HCT116 (cell line): ENCODE measurements around the gene SEPTIN8. TPM values are rescaled to one million over a fixed set of nuclear protein-coding genes. Genes with fewer than 3 reads are reported as not detected.

Experiments
- ATAC-seq: fragments of 200-7000 bp; cut with Tn5 transposase; 2 replicates; pipeline ENCODE4 v1.9.1; 2020; ENCODE audit warnings: mild to moderate bottlenecking, moderate library complexity
- BruUV-seq: library from RNA; stranded (reverse); fragments of 400-500 nt; replicated peaks from 2 replicates; lab custom pipeline; 2021; lab: Mats Ljungman, UMichigan
- CTCF ChIA-PET: fragments of 300-600 bp; sonication (Branson Sonifier 250); formaldehyde crosslinking; loops from one replicate; lab custom pipeline; 2021; ENCODE audit warnings: antibody characterized with exemption; lab: Charles Lee
- POLR2A ChIA-PET: fragments of 300-600, 350-600 bp; sonication (Branson Sonifier 250); formaldehyde crosslinking; loops from one replicate; lab custom pipeline; 2021; ENCODE audit warnings: antibody characterized with exemption; lab: Charles Lee
- RAD21 ChIA-PET, 2 experiments: fragments of 300-600 bp; sonication (Branson Sonifier 250); formaldehyde crosslinking; loops; one replicate each; lab custom pipeline; 2023; ENCODE audit warnings: low total read pairs in 2 of 2; ENCODE audit not compliant: uncharacterized antibody in 2 of 2, unreplicated experiment in 2 of 2, low non-redundant PET in 1 of 2; lab: Charles Lee
- DNase-seq: peaks from one replicate; pipeline ENCODE4 v3.0.0-alpha.2; 2010; ENCODE audit warnings: low read depth, low spot score
- H2AFZ ChIP-seq: fragments of 200-600 bp; shearing (Covaris generic), sonication (generic); 2 replicates; pipeline ENCODE4 v1.6.1; 2017; ENCODE audit warnings: low read depth, mixed run types, mixed read lengths, antibody characterized with exemption, low read length; ENCODE audit not compliant: poor library complexity, severe bottlenecking
- H3K27ac ChIP-seq: 2 replicates; pipeline ENCODE4 v1.5.1; 2012; ENCODE audit warnings: low read depth, low read length
- H3K27me3 ChIP-seq: fragments of 200-600 bp; sonication (generic); 2 replicates; pipeline ENCODE4 v1.6.1; 2016; ENCODE audit warnings: mixed run types, low read length, mixed read lengths; ENCODE audit not compliant: insufficient read depth
- H3K36me3 ChIP-seq, 2 experiments: fragments of 200-500 bp in 1 of 2; fragments of 200-600 bp in 1 of 2; sonication (Bioruptor generic) in 1 of 2; sonication (generic) in 1 of 2; 2 replicates each; pipeline versions ENCODE4 v1.5.1 to v1.6.1; 2014 to 2016; ENCODE audit warnings: low read length in 2 of 2, inconsistent platforms in 1 of 2, mixed read lengths in 1 of 2, mixed run types in 1 of 2; ENCODE audit not compliant: insufficient read depth in 2 of 2, control insufficient read depth in 1 of 2
- H3K4me1 ChIP-seq, 2 experiments: fragments of 200-600 bp in 1 of 2; sonication (generic) in 1 of 2; 2 replicates each; pipeline versions ENCODE4 v1.5.1 to v1.6.1; 2012 to 2017; ENCODE audit warnings: low read length in 2 of 2, inconsistent platforms in 1 of 2, mild to moderate bottlenecking in 1 of 2, mixed read lengths in 1 of 2, mixed run types in 1 of 2, moderate library complexity in 1 of 2; ENCODE audit not compliant: insufficient read depth in 2 of 2, control insufficient read depth in 1 of 2
- H3K4me2 ChIP-seq: fragments of 200-600 bp; sonication (generic); 2 replicates; pipeline ENCODE4 v1.6.1; 2017; ENCODE audit warnings: mixed run types, low read length, mixed read lengths
- H3K4me3 ChIP-seq, 2 experiments: fragments of 200-600 bp in 1 of 2; sonication (generic) in 1 of 2; replicated peaks in 1 of 2; 2 replicates each; pipeline ENCODE4 v1.5.1; 2011 to 2016; ENCODE audit warnings: low read length in 2 of 2, control low read depth in 1 of 2, low read depth in 1 of 2, mild to moderate bottlenecking in 1 of 2, mixed read lengths in 1 of 2, mixed run types in 1 of 2
- H3K79me2 ChIP-seq: fragments of 200-600 bp; sonication (generic); 2 replicates; pipeline ENCODE4 v1.6.1; 2017; ENCODE audit warnings: mild to moderate bottlenecking, mixed run types, low read length, moderate library complexity, mixed read lengths; ENCODE audit not compliant: insufficient read depth
- H3K9ac ChIP-seq: fragments of 200-600 bp; sonication (generic); 2 replicates; pipeline ENCODE4 v1.6.1; 2016; ENCODE audit warnings: low read length, mixed read lengths
- H3K9me2 ChIP-seq: fragments of 200-600 bp; sonication (generic), shearing (Covaris generic); 2 replicates; pipeline ENCODE4 v1.6.1; 2017; ENCODE audit warnings: mixed run types, mild to moderate bottlenecking, moderate library complexity; ENCODE audit not compliant: insufficient read depth
- H3K9me3 ChIP-seq, 2 experiments: fragments of 200-500 bp in 1 of 2; fragments of 200-600 bp in 1 of 2; sonication (Bioruptor generic) in 1 of 2; sonication (generic) in 1 of 2; 2 replicates each; pipeline ENCODE4 v1.6.1; 2014 to 2017; ENCODE audit warnings: low read length in 2 of 2, mixed read lengths in 2 of 2, inconsistent platforms in 1 of 2, low read depth in 1 of 2, mild to moderate bottlenecking in 1 of 2, mixed run types in 1 of 2, moderate library complexity in 1 of 2; ENCODE audit not compliant: control insufficient read depth in 1 of 2, insufficient read depth in 1 of 2
- H4K20me1 ChIP-seq: fragments of 200-600 bp; sonication (generic), shearing (Covaris generic); 2 replicates; pipeline ENCODE4 v1.6.1; 2017; ENCODE audit warnings: mixed run types, mild to moderate bottlenecking, moderate library complexity; ENCODE audit not compliant: insufficient read depth
- ATF3 ChIP-seq: IDR thresholded peaks from 2 replicates; pipeline ENCODE4 v1.6.1; 2012
- EGR1 ChIP-seq: IDR thresholded peaks from 2 replicates; pipeline ENCODE4 v1.6.1; 2012; ENCODE audit warnings: low read depth
- POLR2A ChIP-seq: IDR thresholded peaks from 2 replicates; pipeline ENCODE4 v1.7.0; 2011; ENCODE audit warnings: borderline replicate concordance; ENCODE audit not compliant: insufficient read depth, insufficient read length; ENCODE audit errors: extremely low read depth
- POLR2AphosphoS5 ChIP-seq: IDR thresholded peaks from 2 replicates; pipeline ENCODE4 v1.6.1; 2011; ENCODE audit warnings: mild to moderate bottlenecking, low read depth, low read length, moderate library complexity
- SIN3A ChIP-seq: IDR thresholded peaks from 2 replicates; pipeline ENCODE4 v1.6.1; 2012; ENCODE audit warnings: low read depth
- SRF ChIP-seq: IDR thresholded peaks from 2 replicates; pipeline ENCODE4 v1.6.1; 2012; ENCODE audit warnings: low read depth
- YY1 ChIP-seq: IDR thresholded peaks from 2 replicates; pipeline ENCODE4 v1.6.1; 2011; ENCODE audit warnings: low read length, low read depth, moderate library complexity, mild to moderate bottlenecking; ENCODE audit not compliant: insufficient replicate concordance; ENCODE audit errors: extremely low read depth
- ZBTB33 ChIP-seq: IDR thresholded peaks from 2 replicates; pipeline ENCODE4 v1.6.1; 2011; ENCODE audit warnings: mild to moderate bottlenecking, low read length, moderate library complexity; ENCODE audit not compliant: insufficient replicate concordance; ENCODE audit errors: extremely low read depth
- intact Hi-C: fragments of 100-400 bp; cut with micrococcal nuclease; formaldehyde crosslinking; loops from 2 replicates; pipeline ENCODE4 v1.10.0; 2022
- total RNA-seq: library from RNA; stranded (reverse); gene quantifications from one replicate; pipeline ENCODE4 v1.2.1, GENCODE V29; 2021; ENCODE audit not compliant: unreplicated experiment

Gene SEPTIN8
- total RNA-seq, 1 experiment from 2014 or later = 34.6 TPM

DNA sequence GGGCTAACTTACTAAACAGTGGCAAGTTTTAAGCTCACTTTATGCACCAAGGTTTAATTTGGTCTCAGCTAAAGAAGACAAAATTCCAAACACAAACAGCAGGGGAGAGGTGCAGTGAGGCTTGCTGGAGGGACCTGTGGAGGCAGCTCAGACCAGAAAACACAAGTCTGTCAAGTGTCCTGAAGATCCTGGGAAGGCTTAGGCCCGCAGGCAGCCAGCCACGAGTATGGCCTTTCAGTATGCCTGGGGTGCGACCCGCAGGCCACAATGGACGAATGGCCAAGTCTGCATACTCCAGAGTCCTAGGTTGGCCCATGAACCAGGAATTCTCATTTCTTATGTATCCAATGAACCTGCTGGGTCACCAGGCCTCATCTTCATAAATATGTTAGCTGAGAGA, 20.5 kb downstream of the SEPTIN8 start:
- DNase-seq (no peak), ATAC-seq (no peak)
- TF ChIP-seq POLR2AphosphoS5 (no peak), SRF (no peak), POLR2A (no peak), EGR1 (no peak), ZBTB33 (no peak), SIN3A (no peak), YY1 (no peak), ATF3 (no peak)
- Histone ChIP-seq H3K79me2 (no peaks in the 10 kb centered on the region), H2AFZ (no peak overlapping the region), H3K9me2 (no peaks in the 10 kb centered on the region), H3K9ac (no peak overlapping the region), H4K20me1 (no peaks in the 10 kb centered on the region), H3K36me3 (peaks cover 3 to 5% of the 10 kb centered on the region in 2 experiments; a peak in 1 of 4 replicates), H3K4me1 (no peaks in the 10 kb centered on the region), H3K27ac (no peak overlapping the region), H3K27me3 (no peaks in the 10 kb centered on the region), H3K9me3 (no peaks in the 10 kb centered on the region), H3K4me2 (no peak overlapping the region), H3K4me3 (no peak overlapping the region)
- BruUV-seq = no TSS peak
- ChIA-PET POLR2A (no interaction called here), CTCF (interaction anchor here (2.5 kb wide), 1 partner anchor 64 kb away, joined by 31 read pairs; no protein-coding TSS in a partner anchor), RAD21 (no interaction called here)
- intact Hi-C loops = no loop called here
